H1 (cell line): ENCODE data around the gene KCTD2. TPM values are rescaled to one million over a fixed set of nuclear protein-coding genes. Genes with fewer than 3 reads are reported as not detected.

Source experiments
- CTCF ChIA-PET: fragments of 300-600 bp; sonication (Branson Sonifier 250); formaldehyde crosslinking; loops from one replicate; lab custom pipeline; 2021; ENCODE audit not compliant: partially characterized antibody; lab: Charles Lee
- POLR2A ChIA-PET: fragments of 300-600 bp; sonication (Branson Sonifier 250); formaldehyde crosslinking; loops from one replicate; lab custom pipeline; 2021; ENCODE audit warnings: inconsistent platforms; ENCODE audit not compliant: partially characterized antibody; lab: Charles Lee
- DNase-seq, 2 experiments: peaks; one replicate each; pipeline versions ENCODE4 v3.0.0 to v3.0.0-alpha.2; 2010 to 2022; ENCODE audit warnings: low spot score in 2 of 2, low read depth in 1 of 2, mixed read lengths in 1 of 2
- FAIRE-seq: peaks from 2 replicates; lab custom pipeline; 2011; peaks lifted over from hg19 to GRCh38; lab: Jason Lieb, UNC
- H2AFZ ChIP-seq: 2 replicates; pipeline ENCODE4 v1.8.1; 2012; ENCODE audit warnings: low read length, inconsistent platforms
- H2AK5ac ChIP-seq: 2 replicates; pipeline ENCODE4 v1.6.1; 2013; ENCODE audit warnings: low read depth, low read length
- H2BK120ac ChIP-seq: replicated peaks from 2 replicates; pipeline ENCODE3; 2013; ENCODE audit warnings: low read depth, low read length, inconsistent platforms
- H2BK12ac ChIP-seq: 2 replicates; pipeline ENCODE4 v1.6.1; 2013; ENCODE audit warnings: low read depth, low read length
- H2BK15ac ChIP-seq: 2 replicates; pipeline ENCODE4 v1.6.1; 2013; ENCODE audit warnings: low read length
- H2BK20ac ChIP-seq: 2 replicates; pipeline ENCODE4 v1.6.1; 2013; ENCODE audit warnings: low read length
- H2BK5ac ChIP-seq: 2 replicates; pipeline ENCODE4 v1.6.1; 2013; ENCODE audit warnings: low read depth, low read length
- H3K14ac ChIP-seq: 2 replicates; pipeline ENCODE4 v1.6.1; 2013; ENCODE audit warnings: inconsistent platforms; ENCODE audit not compliant: insufficient read length
- H3K18ac ChIP-seq: 2 replicates; pipeline ENCODE4 v1.6.1; 2013; ENCODE audit warnings: low read length; ENCODE audit errors: extremely low read depth
- H3K23ac ChIP-seq: 2 replicates; pipeline ENCODE4 v1.6.1; 2013; ENCODE audit warnings: inconsistent platforms; ENCODE audit not compliant: insufficient read length
- H3K23me2 ChIP-seq: 2 replicates; pipeline ENCODE4 v1.6.1; 2013; ENCODE audit warnings: low read depth, low read length
- H3K27ac ChIP-seq: 2 replicates; pipeline ENCODE4 v1.6.1; 2011; ENCODE audit warnings: low read depth, low read length, inconsistent platforms
- H3K27me3 ChIP-seq, 4 experiments: replicated peaks in 1 of 4; 1 replicate in 1 of 4; 2 replicates in 3 of 4; pipeline versions ENCODE4 v1.6.1 to v1.8.1; 2011 to 2013; ENCODE audit warnings: low read length in 3 of 4, mild to moderate bottlenecking in 3 of 4, inconsistent platforms in 2 of 4, mixed read lengths in 2 of 4, moderate library complexity in 1 of 4; ENCODE audit not compliant: control insufficient read depth in 3 of 4, insufficient read depth in 3 of 4; ENCODE audit errors: extremely low read depth in 1 of 4
- H3K36me3 ChIP-seq, 4 experiments: 2 replicates each; pipeline versions ENCODE4 v1.6.1 to v1.8.1; 2011 to 2013; ENCODE audit warnings: mild to moderate bottlenecking in 4 of 4, low read length in 3 of 4, moderate library complexity in 2 of 4, control low read depth in 1 of 4, inconsistent platforms in 1 of 4; ENCODE audit not compliant: insufficient read depth in 4 of 4, control insufficient read depth in 2 of 4
- H3K4ac ChIP-seq: replicated peaks from 2 replicates; pipeline ENCODE3; 2013; ENCODE audit warnings: low read length, low read depth, mixed read lengths, inconsistent platforms; ENCODE audit not compliant: insufficient read length
- H3K4me1 ChIP-seq, 4 experiments: replicated peaks in 1 of 4; 1 replicate in 1 of 4; 2 replicates in 3 of 4; pipeline versions ENCODE4 v1.6.1 to v1.8.1; 2011 to 2013; ENCODE audit warnings: low read length in 3 of 4, inconsistent platforms in 2 of 4, mixed read lengths in 1 of 4; ENCODE audit not compliant: insufficient read depth in 4 of 4, control insufficient read depth in 3 of 4
- H3K4me2 ChIP-seq, 2 experiments: 2 replicates each; pipeline versions ENCODE4 v1.6.1 to v1.8.1; 2011 to 2013; ENCODE audit warnings: low read depth in 2 of 2, low read length in 2 of 2, control low read depth in 1 of 2, inconsistent platforms in 1 of 2, mild to moderate bottlenecking in 1 of 2; ENCODE audit not compliant: insufficient read depth in 1 of 2
- H3K4me3 ChIP-seq, 4 experiments: fragments of 200-600, 300-600 bp in 1 of 4; sonication (generic), shearing (Covaris generic), sonication (Bioruptor Twin) in 1 of 4; 2 replicates each; pipeline versions ENCODE4 v1.5.1 to v1.8.1; 2011 to 2016; ENCODE audit warnings: low read length in 4 of 4, low read depth in 3 of 4, control low read depth in 2 of 4, inconsistent platforms in 2 of 4, mild to moderate bottlenecking in 2 of 4, mixed read lengths in 1 of 4, moderate library complexity in 1 of 4; ENCODE audit not compliant: insufficient read depth in 2 of 4; ENCODE audit errors: extremely low read depth in 1 of 4
- H3K56ac ChIP-seq: replicated peaks from 2 replicates; pipeline ENCODE3; 2013; ENCODE audit warnings: low read depth, mild to moderate bottlenecking, mixed read lengths, low read length, inconsistent platforms; ENCODE audit not compliant: insufficient read length
- H3K79me1 ChIP-seq: 2 replicates; pipeline ENCODE4 v1.6.1; 2013; ENCODE audit warnings: low read depth, low read length, control low read depth
- H3K79me2 ChIP-seq, 2 experiments: 2 replicates each; pipeline versions ENCODE4 v1.6.1 to v1.8.1; 2012 to 2013; ENCODE audit warnings: low read length in 2 of 2, mild to moderate bottlenecking in 2 of 2, inconsistent platforms in 1 of 2; ENCODE audit not compliant: insufficient read depth in 2 of 2, control insufficient read depth in 1 of 2
- H3K9ac ChIP-seq, 4 experiments: replicated peaks in 1 of 4; 1 replicate in 1 of 4; 2 replicates in 3 of 4; pipeline versions ENCODE4 v1.6.1 to v1.8.1; 2011 to 2013; ENCODE audit warnings: low read depth in 3 of 4, low read length in 3 of 4, control low read depth in 2 of 4, mild to moderate bottlenecking in 2 of 4, moderate library complexity in 2 of 4, inconsistent platforms in 1 of 4; ENCODE audit errors: extremely low read depth in 1 of 4
- H3K9me3 ChIP-seq, 2 experiments: 2 replicates each; pipeline versions ENCODE4 v1.6.1 to v1.8.1; 2012 to 2013; ENCODE audit warnings: mild to moderate bottlenecking in 2 of 2, moderate library complexity in 2 of 2, control low read depth in 1 of 2, inconsistent platforms in 1 of 2, low read depth in 1 of 2, low read length in 1 of 2, mixed read lengths in 1 of 2; ENCODE audit not compliant: insufficient read depth in 2 of 2
- H4K20me1 ChIP-seq, 2 experiments: replicated peaks in 1 of 2; 2 replicates each; pipeline versions ENCODE3 to v1.8.1; 2011 to 2013; ENCODE audit warnings: inconsistent platforms in 2 of 2, low read length in 2 of 2, mild to moderate bottlenecking in 1 of 2; ENCODE audit not compliant: insufficient read depth in 2 of 2, control insufficient read depth in 1 of 2
- H4K5ac ChIP-seq: 2 replicates; pipeline ENCODE4 v1.6.1; 2013; ENCODE audit warnings: low read length, low read depth, mixed read lengths, inconsistent platforms; ENCODE audit not compliant: insufficient read length
- H4K8ac ChIP-seq: 2 replicates; pipeline ENCODE4 v1.8.0; 2013; ENCODE audit warnings: mild to moderate bottlenecking, moderate library complexity, low read length, inconsistent platforms; ENCODE audit not compliant: insufficient read depth; ENCODE audit errors: extremely low read depth
- H4K91ac ChIP-seq: replicated peaks from 2 replicates; pipeline ENCODE3; 2013; ENCODE audit warnings: low read length, mixed read lengths, inconsistent platforms; ENCODE audit not compliant: insufficient read length
- EP300 ChIP-seq, 2 experiments: IDR thresholded peaks; 1 replicate in 1 of 2; 2 replicates in 1 of 2; pipeline ENCODE4 v1.6.1; 2011 to 2012; ENCODE audit warnings: low read depth in 2 of 2, low read length in 2 of 2, mild to moderate bottlenecking in 2 of 2, borderline replicate concordance in 1 of 2, inconsistent platforms in 1 of 2, moderate library complexity in 1 of 2
- EZH2 ChIP-seq: fragments of 200-600 bp; sonication (generic); IDR thresholded peaks from 2 replicates; pipeline ENCODE4 v1.7.1; 2012; ENCODE audit warnings: low read depth, mild to moderate bottlenecking, moderate library complexity, low read length, inconsistent platforms; ENCODE audit not compliant: severe bottlenecking
- JUND ChIP-seq: IDR thresholded peaks from 2 replicates; pipeline ENCODE4 v1.6.1; 2011; ENCODE audit warnings: mild to moderate bottlenecking, improper control_type of control experiment, low read length
- MAX ChIP-seq: IDR thresholded peaks from 2 replicates; pipeline ENCODE4 v1.6.1; 2012; ENCODE audit warnings: inconsistent platforms
- NRF1 ChIP-seq: IDR thresholded peaks from 2 replicates; pipeline ENCODE4 v1.6.1; 2011; ENCODE audit warnings: mild to moderate bottlenecking, low read depth, low read length, improper control_type of control experiment
- RAD21 ChIP-seq, 2 experiments: IDR thresholded peaks in 1 of 2; conservative IDR thresholded peaks in 1 of 2; 2 replicates each; pipeline ENCODE4 v1.6.1; 2011; ENCODE audit warnings: low read depth in 2 of 2, low read length in 2 of 2, improper control_type of control experiment in 1 of 2, inconsistent platforms in 1 of 2, mild to moderate bottlenecking in 1 of 2, moderate library complexity in 1 of 2
- RBBP5 ChIP-seq: IDR thresholded peaks from 2 replicates; pipeline ENCODE4 v1.7.1; 2012; ENCODE audit warnings: low read depth, mild to moderate bottlenecking, inconsistent platforms, low read length, moderate library complexity, borderline replicate concordance
- RXRA ChIP-seq: IDR thresholded peaks from 2 replicates; pipeline ENCODE4 v1.6.1; 2011; ENCODE audit warnings: low read depth, mild to moderate bottlenecking, low read length, moderate library complexity; ENCODE audit not compliant: insufficient read depth
- SP4 ChIP-seq: IDR thresholded peaks from 2 replicates; pipeline ENCODE4 v1.6.1; 2012; ENCODE audit warnings: low read length, inconsistent platforms
- SUZ12 ChIP-seq: fragments of 200-600 bp; sonication (generic); IDR thresholded peaks from 2 replicates; pipeline ENCODE4 v1.6.1; 2012; ENCODE audit warnings: mild to moderate bottlenecking, inconsistent platforms, low read length, moderate library complexity, mixed read lengths
- WGBS, 2 experiments: shearing (Covaris generic) in 1 of 2; methylation state at CpG; one replicate each; pipeline versions ENCODE4 v1.1.6 to v1.1.7; 2013 to 2015; ENCODE audit warnings: low lambda C conversion rate in 2 of 2, mixed read lengths in 2 of 2, inconsistent platforms in 1 of 2, low coverage in 1 of 2, missing lambda C conversion rate in 1 of 2; ENCODE audit not compliant: insufficient replicate concordance in 2 of 2, insufficient coverage in 1 of 2, insufficient read length in 1 of 2; ENCODE audit errors: extremely low coverage in 1 of 2, missing lambda C conversion rate in 1 of 2; 5-methylcytosine and 5-hydroxymethylcytosine counted together
- polyA plus RNA-seq, 7 experiments: library from polyadenylated mRNA; depleted of rRNA in 3 of 7; stranded (reverse) in 5 of 7; unstranded in 2 of 7; fragments of >200 nt in 5 of 7; fragments of 200-250 nt in 2 of 7; gene quantifications; 1 replicate in 5 of 7; 2 replicates in 1 of 7; 4 replicates in 1 of 7; pipeline versions ENCODE4 v1.2.1 to v1.2.3, GENCODE V29; 2011 to 2013; ENCODE audit warnings: missing spikeins in 2 of 7, mixed read lengths in 2 of 7
- total RNA-seq: library from RNA; stranded (reverse); fragmentation: NEBNext Ultra II Directional; extraction: Animal tissue kit (Norgen Biotek cat#: 25700); gene quantifications from 2 replicates; pipeline ENCODE4 v1.2.1, GENCODE V29; 2021

The KCTD2 gene
- total and polyA plus RNA-seq, 2 of the 8 experiments (the other 6 are each of a cell fraction or from before 2014, with no cell fraction given): 33.7 to 36.8 TPM

GRCh38 chr17:75051941-75052340 is 4.9 kb downstream of the KCTD2 start:
- H3K79me2 ChIP-seq: peaks cover 8 to 42% of the 10 kb centered on the region in 2 experiments
- H3K14ac ChIP-seq: no peak overlapping the region
- no peaks in the 10 kb centered on the region for H3K27me3 ChIP-seq
- no peak overlapping the region for H3K27ac ChIP-seq
- CTCF ChIA-PET: interaction anchor here (0.6 to 3.9 kb wide), 3 partner anchors 12 to 91 kb away, joined by 3 to 19 read pairs (median 8); no protein-coding TSS in a partner anchor
- no peak overlapping the region for H3K4me2 ChIP-seq
- WGBS, 2 experiments: 87% methylated on average over 2 of the region's 2 CpGs; no CpG with 5 or more reads in 1 of the 2 experiments
- H2BK120ac ChIP-seq: no peak overlapping the region
- H3K4me1 ChIP-seq: peaks cover 0 to 6% (median 1%) of the 10 kb centered on the region in 4 experiments; a peak in 3 of 7 replicates
- no peak overlapping the region for H3K23ac ChIP-seq
- peaks cover 2 to 59% (median 28%) of the 10 kb centered on the region in 4 experiments; a peak in 7 of 8 replicates for H3K36me3 ChIP-seq
- no peak overlapping the region for H4K5ac ChIP-seq
- H3K4me3 ChIP-seq: no peak overlapping the region
- H2BK15ac ChIP-seq: no peak overlapping the region
- H4K91ac ChIP-seq: no peak overlapping the region
- H2BK5ac ChIP-seq: no peak overlapping the region
- H2AK5ac ChIP-seq: no peak overlapping the region
- POLR2A ChIA-PET: no interaction called here
- no peak overlapping the region for H3K56ac ChIP-seq
- H3K23me2 ChIP-seq: no peaks in the 10 kb centered on the region; the same call in 1 of the 2 replicates
- H2BK20ac ChIP-seq: no peak overlapping the region
- TF ChIP-seq EP300 (IDR thresholded peaks at IDR 0.05; ENCODE audit: borderline replicate concordance in 1 of 2, low read depth in 2 of 2, low read length in 2 of 2): no peak
- no peak for TF ChIP-seq RXRA
- no peak for TF ChIP-seq EZH2
- TF ChIP-seq RAD21 (IDR thresholded peaks at IDR 0.05 in 1 of 2, conservative IDR thresholded peaks at IDR 0.05 in 1 of 2; ENCODE audit: low read depth in 2 of 2, low read length in 2 of 2): no peak
- no peak for TF ChIP-seq NRF1
- TF ChIP-seq SP4: no peak
- TF ChIP-seq RBBP5: no peak
- no peak for TF ChIP-seq SUZ12
- TF ChIP-seq MAX: no peak
- TF ChIP-seq JUND: no peak
- H2BK12ac ChIP-seq: no peak overlapping the region
- DNase-seq: no peak
- no peaks in the 10 kb centered on the region for H3K9me3 ChIP-seq
- no peak overlapping the region for H3K4ac ChIP-seq
- H4K8ac ChIP-seq: no peak overlapping the region
- H4K20me1 ChIP-seq: peaks cover 4 to 7% of the 10 kb centered on the region in 2 experiments
- peaks cover 6% of the 10 kb centered on the region; the same call in 1 of the 2 replicates for H3K79me1 ChIP-seq
- FAIRE-seq: no peak
- H3K18ac ChIP-seq: no peak overlapping the region
- no peak overlapping the region for H2AFZ ChIP-seq
- no peak overlapping the region for H3K9ac ChIP-seq
